SK-N-MC (cell line): Measurements from ENCODE around the gene RALGAPB.

Source experiments
- EZH2 ChIP-seq: fragments of 200-600 bp; sonication (generic); IDR thresholded peaks from one replicate; pipeline ENCODE4 v1.6.1; 2017; ENCODE audit warnings: antibody characterized with exemption
- FOXP2 ChIP-seq: optimal IDR thresholded peaks from 2 replicates; pipeline ENCODE3; 2011; ENCODE audit warnings: mild to moderate bottlenecking, moderate library complexity; ENCODE audit not compliant: insufficient read depth; ENCODE audit errors: extremely low read length, control extremely low read depth
- POLR2AphosphoS5 ChIP-seq: IDR thresholded peaks from 2 replicates; pipeline ENCODE4 v1.6.1; 2012; ENCODE audit warnings: mild to moderate bottlenecking, low read depth, low read length, borderline replicate concordance

DNA sequence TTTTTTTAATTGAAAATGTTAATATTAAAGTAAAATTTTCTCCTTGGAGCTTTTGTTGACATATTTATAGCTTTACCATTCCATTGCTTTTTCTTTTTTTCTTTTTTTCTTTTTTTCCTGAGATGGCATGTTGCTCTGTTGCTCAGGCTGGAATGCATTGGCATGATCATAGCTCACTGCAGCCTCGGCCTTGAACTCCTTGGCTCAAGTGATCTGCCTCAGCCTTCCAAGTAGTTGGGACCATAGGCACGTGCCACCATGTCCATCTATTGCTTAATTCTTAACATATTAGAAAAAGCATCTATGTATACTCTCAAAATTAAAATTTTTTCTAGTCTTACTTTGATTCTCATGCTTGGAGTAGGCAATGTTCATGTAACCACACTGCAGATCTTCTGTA, 43.0 kb downstream of the RALGAPB start:
- TF ChIP-seq FOXP2 (no peak), POLR2AphosphoS5 (no peak), EZH2 (no peak)
